SK-N-SH (cell line): ENCODE data around the gene GDF3.

Source experiments
- EZH2phosphoT487 ChIP-seq: fragments of 200-600 bp; sonication (generic); IDR thresholded peaks from 2 replicates; pipeline ENCODE4 v1.6.1; 2017; ENCODE audit warnings: low read depth, mixed run types, mild to moderate bottlenecking, antibody characterized with exemption, moderate library complexity, borderline replicate concordance
- SIN3A ChIP-seq: IDR thresholded peaks from 2 replicates; pipeline ENCODE4 v1.6.1; 2012; ENCODE audit warnings: low read depth, mild to moderate bottlenecking, low read length, moderate library complexity, borderline replicate concordance
- TF ChIP-seq, protein P1 (sequence below): fragments of 200-600 bp; sonication (generic); IDR thresholded peaks from 2 replicates; pipeline ENCODE4 v1.6.1; 2017; ENCODE audit warnings: antibody characterized with exemption, mild to moderate bottlenecking, moderate library complexity
- TF ChIP-seq, protein P2 (sequence below): fragments of 150-350 bp; IDR thresholded peaks from 2 replicates; pipeline ENCODE4 v1.6.1; 2016; ENCODE audit warnings: mild to moderate bottlenecking, low read depth, low read length

DNA sequence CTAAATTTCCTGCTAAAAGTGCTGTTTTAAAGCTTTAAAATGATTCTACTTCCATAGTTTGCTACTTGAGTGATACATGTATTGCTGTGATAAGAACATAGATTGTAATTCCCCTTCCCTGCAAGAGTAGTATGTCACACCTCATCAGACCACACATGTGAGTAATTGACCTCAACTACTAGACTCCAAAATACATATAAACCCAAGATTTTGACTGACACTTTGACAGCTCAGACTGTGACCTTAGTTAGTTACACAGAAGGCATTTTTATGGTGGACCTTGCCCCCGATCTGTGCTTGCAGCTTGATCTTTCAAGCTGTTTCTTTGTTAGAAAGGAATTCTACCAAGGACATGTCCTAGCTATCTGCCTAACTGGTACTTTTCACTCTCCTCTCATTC lies 48.5 kb downstream of the GDF3 start:
- TF ChIP-seq SIN3A (no peak), EZH2phosphoT487 (no peak)
- TF ChIP-seq, protein P1, sequence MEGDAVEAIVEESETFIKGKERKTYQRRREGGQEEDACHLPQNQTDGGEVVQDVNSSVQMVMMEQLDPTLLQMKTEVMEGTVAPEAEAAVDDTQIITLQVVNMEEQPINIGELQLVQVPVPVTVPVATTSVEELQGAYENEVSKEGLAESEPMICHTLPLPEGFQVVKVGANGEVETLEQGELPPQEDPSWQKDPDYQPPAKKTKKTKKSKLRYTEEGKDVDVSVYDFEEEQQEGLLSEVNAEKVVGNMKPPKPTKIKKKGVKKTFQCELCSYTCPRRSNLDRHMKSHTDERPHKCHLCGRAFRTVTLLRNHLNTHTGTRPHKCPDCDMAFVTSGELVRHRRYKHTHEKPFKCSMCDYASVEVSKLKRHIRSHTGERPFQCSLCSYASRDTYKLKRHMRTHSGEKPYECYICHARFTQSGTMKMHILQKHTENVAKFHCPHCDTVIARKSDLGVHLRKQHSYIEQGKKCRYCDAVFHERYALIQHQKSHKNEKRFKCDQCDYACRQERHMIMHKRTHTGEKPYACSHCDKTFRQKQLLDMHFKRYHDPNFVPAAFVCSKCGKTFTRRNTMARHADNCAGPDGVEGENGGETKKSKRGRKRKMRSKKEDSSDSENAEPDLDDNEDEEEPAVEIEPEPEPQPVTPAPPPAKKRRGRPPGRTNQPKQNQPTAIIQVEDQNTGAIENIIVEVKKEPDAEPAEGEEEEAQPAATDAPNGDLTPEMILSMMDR, result no peak
- TF ChIP-seq, protein P2, sequence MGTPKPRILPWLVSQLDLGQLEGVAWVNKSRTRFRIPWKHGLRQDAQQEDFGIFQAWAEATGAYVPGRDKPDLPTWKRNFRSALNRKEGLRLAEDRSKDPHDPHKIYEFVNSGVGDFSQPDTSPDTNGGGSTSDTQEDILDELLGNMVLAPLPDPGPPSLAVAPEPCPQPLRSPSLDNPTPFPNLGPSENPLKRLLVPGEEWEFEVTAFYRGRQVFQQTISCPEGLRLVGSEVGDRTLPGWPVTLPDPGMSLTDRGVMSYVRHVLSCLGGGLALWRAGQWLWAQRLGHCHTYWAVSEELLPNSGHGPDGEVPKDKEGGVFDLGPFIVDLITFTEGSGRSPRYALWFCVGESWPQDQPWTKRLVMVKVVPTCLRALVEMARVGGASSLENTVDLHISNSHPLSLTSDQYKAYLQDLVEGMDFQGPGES, result no peak
